ENCODE results near the gene TMEM151B. TPM values are rescaled to one million over a fixed set of nuclear protein-coding genes. Genes with fewer than 3 reads are reported as not detected.

The TMEM151B gene
- total RNA-seq, 6 donors from 2014 or later = not detected

DNA sequence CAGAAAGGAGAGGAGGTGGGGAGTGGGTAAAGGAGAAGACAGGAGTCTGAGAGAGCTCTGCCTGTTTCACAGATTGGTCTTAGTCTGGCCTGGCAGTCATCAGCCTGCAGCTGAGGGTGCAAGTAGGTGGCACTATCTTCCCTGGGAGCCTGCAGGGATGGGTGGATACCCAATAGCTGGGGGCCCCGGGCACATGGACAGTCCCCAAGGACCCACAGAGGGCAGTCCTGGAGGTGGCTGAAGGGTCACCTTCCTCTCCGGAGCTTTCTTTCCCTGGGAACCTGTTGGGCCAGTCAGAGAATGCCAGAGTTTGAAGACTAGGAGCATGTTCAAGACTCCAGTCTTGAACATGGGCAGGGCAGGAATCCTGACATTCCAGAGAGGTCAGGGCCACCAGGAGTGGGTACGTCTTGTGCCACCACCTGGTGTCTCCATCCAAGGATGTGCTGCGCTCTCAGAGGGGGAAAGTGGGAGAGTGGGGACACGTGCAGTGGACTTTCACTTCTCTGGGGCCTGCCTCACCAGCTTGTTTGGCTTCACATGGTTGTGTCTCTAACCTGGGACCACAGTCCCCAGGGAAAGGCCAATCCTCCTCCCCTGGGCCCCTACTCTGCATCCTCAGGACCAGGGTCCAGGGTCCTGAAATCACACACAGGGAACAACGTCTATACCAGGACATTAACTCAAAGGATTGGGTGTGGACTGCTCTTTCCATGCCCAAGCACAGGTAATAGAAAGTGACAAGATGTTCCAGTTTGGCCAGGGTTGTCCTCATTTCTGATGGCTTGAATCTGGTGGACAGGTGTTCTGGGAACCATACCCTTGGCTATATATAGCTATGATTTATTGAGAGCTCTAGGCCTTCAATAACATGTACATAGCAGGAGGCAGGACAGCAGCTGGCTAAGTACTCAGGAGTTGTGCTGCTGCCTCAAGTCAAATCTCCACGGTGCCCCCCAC is 24.9 kb downstream of the TMEM151B start:
- H3K36me3 ChIP-seq = peaks cover 0 to 2% (median under 1%) of the 10 kb centered on the region in 4 donors
- 76 to 82% methylated on average over 3 to 7 of the region's 7 CpGs for WGBS, 2 donors
- H3K27me3 ChIP-seq = peaks cover 0 to 29% (median 14%) of the 10 kb centered on the region in 4 donors
- ATAC-seq (ENCODE audit: low FRiP score in 2 of 2) = no peak
- no peaks in the 10 kb centered on the region for H3K9me3 ChIP-seq
- no peak overlapping the region for H3K4me3 ChIP-seq
- TF ChIP-seq POLR2AphosphoS5 (IDR thresholded peaks at IDR 0.05) (no peak), POLR2A (IDR thresholded peaks at IDR 0.05) (no peak), EP300 (IDR thresholded peaks at IDR 0.05) (no peak)
- TF ChIP-seq, protein P1, sequence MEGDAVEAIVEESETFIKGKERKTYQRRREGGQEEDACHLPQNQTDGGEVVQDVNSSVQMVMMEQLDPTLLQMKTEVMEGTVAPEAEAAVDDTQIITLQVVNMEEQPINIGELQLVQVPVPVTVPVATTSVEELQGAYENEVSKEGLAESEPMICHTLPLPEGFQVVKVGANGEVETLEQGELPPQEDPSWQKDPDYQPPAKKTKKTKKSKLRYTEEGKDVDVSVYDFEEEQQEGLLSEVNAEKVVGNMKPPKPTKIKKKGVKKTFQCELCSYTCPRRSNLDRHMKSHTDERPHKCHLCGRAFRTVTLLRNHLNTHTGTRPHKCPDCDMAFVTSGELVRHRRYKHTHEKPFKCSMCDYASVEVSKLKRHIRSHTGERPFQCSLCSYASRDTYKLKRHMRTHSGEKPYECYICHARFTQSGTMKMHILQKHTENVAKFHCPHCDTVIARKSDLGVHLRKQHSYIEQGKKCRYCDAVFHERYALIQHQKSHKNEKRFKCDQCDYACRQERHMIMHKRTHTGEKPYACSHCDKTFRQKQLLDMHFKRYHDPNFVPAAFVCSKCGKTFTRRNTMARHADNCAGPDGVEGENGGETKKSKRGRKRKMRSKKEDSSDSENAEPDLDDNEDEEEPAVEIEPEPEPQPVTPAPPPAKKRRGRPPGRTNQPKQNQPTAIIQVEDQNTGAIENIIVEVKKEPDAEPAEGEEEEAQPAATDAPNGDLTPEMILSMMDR (IDR thresholded peaks at IDR 0.05) = no peak
- H3K4me1 ChIP-seq = peaks cover 10 to 18% (median 13%) of the 10 kb centered on the region in 4 donors
- no peak overlapping the region for H3K27ac ChIP-seq
- DNase-seq = no peak

DNA sequence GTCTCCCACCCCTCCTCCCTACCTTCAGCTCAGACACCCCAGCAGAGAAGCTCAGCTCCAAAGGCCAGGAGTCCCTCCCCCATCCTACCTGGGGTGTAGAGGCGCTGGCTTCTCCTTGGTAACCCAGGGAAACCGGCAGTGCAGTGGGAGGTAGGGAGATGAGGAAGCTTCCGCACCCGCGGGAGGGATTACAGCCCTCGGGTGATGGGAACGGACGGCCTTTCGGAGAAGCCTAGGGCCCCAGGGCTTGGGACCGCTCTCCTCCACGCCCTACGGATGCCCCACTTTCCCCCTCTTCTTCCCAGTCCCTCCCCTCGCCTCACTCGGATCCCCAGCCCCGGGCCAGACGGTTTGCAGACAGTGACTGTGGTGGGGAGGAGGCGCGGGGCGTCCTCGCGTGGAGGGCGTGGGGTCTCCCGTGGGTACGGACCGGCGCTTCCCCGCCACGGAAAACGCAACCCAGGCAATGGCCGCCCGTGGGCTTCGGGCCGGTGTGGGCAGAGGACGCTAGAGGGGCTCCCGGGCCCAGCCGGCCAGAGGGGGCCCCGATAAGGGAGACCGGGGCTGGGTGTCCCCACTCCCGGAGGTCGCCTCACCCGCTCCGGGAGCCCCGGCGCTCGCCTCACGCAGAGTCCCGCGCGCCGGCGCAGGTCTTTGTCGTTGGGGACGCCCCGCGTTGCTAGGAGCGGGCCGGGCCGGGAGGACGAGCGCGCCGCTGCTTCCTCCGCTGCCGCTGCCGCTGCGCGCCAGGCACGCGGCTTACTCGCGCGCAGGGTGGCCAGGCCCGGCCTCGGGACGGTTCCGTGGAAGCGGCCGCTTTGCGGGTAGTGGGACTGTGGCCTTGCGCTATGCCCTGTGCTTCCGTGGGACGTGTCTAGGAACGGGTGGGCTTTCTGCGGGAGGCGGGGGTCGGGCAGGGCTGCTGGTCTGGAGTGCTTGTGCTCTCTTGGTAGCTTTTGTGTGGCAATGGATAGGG is 27.1 kb downstream of the TMEM151B start:
- TF ChIP-seq EP300 (IDR thresholded peaks at IDR 0.05) (no peak), POLR2AphosphoS5 (IDR thresholded peaks at IDR 0.05) (peak in 1 of 2 donors; percentile 5), POLR2A (IDR thresholded peaks at IDR 0.05) (peak in 1 of 4 donors; percentile 22)
- ATAC-seq (ENCODE audit: low FRiP score in 2 of 2) = peak in 1 of 2 donors; percentile 82
- H3K4me3 ChIP-seq = peak overlapping the region; percentile 6 to 52 (median 45)
- H3K27me3 ChIP-seq = peaks cover 0 to 26% (median 14%) of the 10 kb centered on the region in 4 donors
- H3K27ac ChIP-seq = no peak overlapping the region
- peaks cover 5 to 24% (median 20%) of the 10 kb centered on the region in 4 donors for H3K36me3 ChIP-seq
- H3K4me1 ChIP-seq = peaks cover 10 to 18% (median 13%) of the 10 kb centered on the region in 4 donors
- 3 to 4% methylated on average over 15 to 51 of the region's 86 CpGs for WGBS, 2 donors
- DNase-seq = peak in 1 of 2 donors; percentile 90
- no peaks in the 10 kb centered on the region for H3K9me3 ChIP-seq

DNA sequence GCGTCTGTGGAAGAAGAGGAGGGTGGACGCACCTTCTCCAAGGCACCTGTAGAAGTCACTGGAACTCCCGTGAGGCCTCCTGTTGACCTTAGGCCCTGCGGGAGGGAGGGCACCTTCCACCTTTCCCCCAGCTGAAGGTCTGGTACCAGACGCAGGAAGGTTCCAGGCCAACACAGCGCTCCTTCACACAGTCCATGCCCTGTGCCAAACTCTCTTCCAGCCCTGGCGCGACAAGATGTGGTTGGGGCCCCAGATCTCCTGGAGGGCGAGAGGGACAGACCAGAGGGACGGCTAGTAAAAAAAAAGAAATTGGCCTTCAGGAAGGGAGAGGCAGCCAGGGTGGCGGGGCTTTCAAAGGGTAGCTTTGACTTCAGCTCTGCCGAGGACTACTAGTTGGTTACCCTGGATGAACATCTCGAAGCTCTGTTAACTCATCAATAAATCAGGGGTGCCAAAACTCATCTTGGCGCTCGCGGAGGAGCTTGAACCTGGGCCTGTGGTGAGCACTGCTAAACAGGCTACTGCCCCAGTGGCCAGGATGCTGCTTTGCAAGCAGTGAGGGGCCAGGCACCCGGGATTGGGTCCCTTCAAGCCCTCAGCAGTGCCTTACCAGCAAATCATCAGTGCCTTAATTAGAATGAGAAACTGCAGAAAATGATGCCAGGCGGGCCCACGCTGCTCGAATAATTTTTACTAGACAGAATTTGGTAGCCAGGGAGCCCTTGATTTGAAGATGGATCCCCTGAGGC is 28.0 kb downstream of the TMEM151B start:
- ATAC-seq (ENCODE audit: low FRiP score in 2 of 2) = no peak
- H3K27ac ChIP-seq = no peak overlapping the region
- H3K9me3 ChIP-seq = no peaks in the 10 kb centered on the region
- WGBS, 2 donors = 54 to 56% methylated on average over 19 to 20 of the region's 20 CpGs
- no peak for TF ChIP-seq POLR2AphosphoS5 (IDR thresholded peaks at IDR 0.05)
- TF ChIP-seq EP300 (IDR thresholded peaks at IDR 0.05) = no peak
- TF ChIP-seq POLR2A (IDR thresholded peaks at IDR 0.05) = no peak
- TF ChIP-seq, protein P1 (IDR thresholded peaks at IDR 0.05) = no peak
- DNase-seq = no peak
- H3K4me1 ChIP-seq = peaks cover 10 to 18% (median 13%) of the 10 kb centered on the region in 4 donors
- peaks cover 7 to 33% (median 29%) of the 10 kb centered on the region in 4 donors for H3K36me3 ChIP-seq
- peak overlapping the region in 2 of 4 donors; percentile 51 to 52 for H3K4me3 ChIP-seq
- peaks cover 0 to 26% (median 14%) of the 10 kb centered on the region in 4 donors for H3K27me3 ChIP-seq

DNA sequence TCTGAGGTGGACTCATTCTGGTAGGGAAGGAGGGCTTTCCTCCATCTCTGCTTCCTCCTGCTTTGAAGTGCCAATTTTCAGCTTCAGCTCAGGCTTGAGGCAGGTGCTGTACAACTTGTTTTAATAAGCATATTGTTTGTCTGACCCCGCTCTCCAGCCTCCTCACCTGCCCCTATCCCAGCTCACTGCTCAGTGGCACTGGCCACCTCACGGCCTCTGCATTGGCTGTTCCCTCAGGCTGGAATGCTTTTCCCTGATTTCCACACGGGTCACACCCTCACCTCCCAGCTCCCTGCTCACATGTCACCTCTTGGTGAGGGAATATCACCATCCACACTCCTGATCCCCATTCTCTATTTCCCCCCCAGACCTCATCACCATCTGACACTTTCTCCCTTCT is 28.6 kb downstream of the TMEM151B start:
- H3K9me3 ChIP-seq = no peaks in the 10 kb centered on the region
- peaks cover 9 to 39% (median 35%) of the 10 kb centered on the region in 4 donors for H3K36me3 ChIP-seq
- peaks cover 0 to 26% (median 14%) of the 10 kb centered on the region in 4 donors for H3K27me3 ChIP-seq
- H3K4me3 ChIP-seq = no peak overlapping the region
- ATAC-seq (ENCODE audit: low FRiP score in 2 of 2) = no peak
- WGBS, 2 donors = 84 to 90% methylated on average over 3 of the region's 3 CpGs
- H3K27ac ChIP-seq = no peak overlapping the region
- TF ChIP-seq POLR2A (IDR thresholded peaks at IDR 0.05) (no peak), EP300 (IDR thresholded peaks at IDR 0.05) (no peak), POLR2AphosphoS5 (IDR thresholded peaks at IDR 0.05) (no peak)
- TF ChIP-seq, protein P1 (IDR thresholded peaks at IDR 0.05) = no peak
- DNase-seq = no peak
- peaks cover 10 to 18% (median 13%) of the 10 kb centered on the region in 4 donors for H3K4me1 ChIP-seq

Measured in upper lobe of left lung (tissue), 6 donors.